D721Med (cell line): Measurements from ENCODE around the gene COL13A1.

ENCODE experiments used
- DNase-seq: peaks from one replicate; pipeline ENCODE4 v3.0.0; 2011; ENCODE audit warnings: low spot score; ENCODE audit not compliant: insufficient read length
- FAIRE-seq: peaks from 2 replicates; lab custom pipeline; 2011; peaks lifted over from hg19 to GRCh38; lab: Jason Lieb, UNC
- CTCF ChIP-seq: IDR thresholded peaks from 2 replicates; pipeline ENCODE4 v1.5.1; 2012; ENCODE audit warnings: mild to moderate bottlenecking, control low read depth; ENCODE audit not compliant: insufficient read depth; ENCODE audit errors: missing control alignments

The COL13A1 gene

GRCh38 chr10:69907517-69907916 is 105.8 kb downstream of the COL13A1 start:
- TF ChIP-seq CTCF: no peak
- no peak for DNase-seq
- FAIRE-seq: no peak

GRCh38 chr10:69908124-69908523 is 106.4 kb downstream of the COL13A1 start:
- no peak for TF ChIP-seq CTCF
- FAIRE-seq (no peak), DNase-seq (no peak)

GRCh38 chr10:69910561-69910960 is 108.9 kb downstream of the COL13A1 start:
- DNase-seq (no peak), FAIRE-seq (no peak)
- no peak for TF ChIP-seq CTCF

GRCh38 chr10:69911613-69912528 is 110.2 kb downstream of the COL13A1 start:
- TF ChIP-seq CTCF: no peak
- FAIRE-seq: no peak
- DNase-seq: no peak

- no peak for TF ChIP-seq CTCF
- no peak for DNase-seq
- no peak for FAIRE-seq
Observed at GRCh38 chr10:69912589-69912988, 110.9 kb downstream of the COL13A1 start.

- FAIRE-seq: no peak
- no peak for DNase-seq
- TF ChIP-seq CTCF: no peak
Observed at GRCh38 chr10:69913606-69914382, 112.1 kb downstream of the COL13A1 start.
